ENCODE measurements around the gene OR5A1. TPM values are rescaled to one million over a fixed set of nuclear protein-coding genes. Genes with fewer than 3 reads are reported as not detected.

OR5A1 gene
- polyA plus RNA-seq, 1 experiment = not detected

DNA sequence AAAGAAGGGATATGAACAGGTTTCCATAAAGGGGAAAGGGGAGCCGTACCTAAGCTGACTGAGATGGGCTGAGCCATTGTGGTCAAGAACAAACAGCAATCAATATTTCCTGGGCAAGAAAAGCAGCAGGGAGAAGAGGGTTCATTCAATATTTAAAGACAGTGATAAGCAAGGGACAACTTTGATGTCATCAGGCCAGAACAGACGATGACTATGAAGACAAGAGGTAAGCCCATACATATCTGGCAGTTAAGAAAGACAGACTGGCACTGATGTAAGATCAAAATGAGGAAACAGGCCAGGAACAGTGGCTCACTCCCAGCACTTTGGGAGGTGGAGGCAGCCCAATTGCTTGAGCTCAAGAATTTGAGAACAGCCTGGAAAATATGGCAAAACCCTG lies 12.4 kb upstream of the OR5A1 start:
- DNase-seq (ENCODE audit: low read depth, low spot score) = no peak
- no peak overlapping the region for H3K27ac ChIP-seq (ENCODE audit: low read depth, low read length)
- ChIA-PET POLR2A (no interaction called here), CTCF (no interaction called here)
- H3K27me3 ChIP-seq (ENCODE audit: control insufficient read depth, insufficient read depth, low read length) = no peaks in the 10 kb centered on the region
- H3K4me3 ChIP-seq (ENCODE audit: low read depth, low read length) = no peak overlapping the region
- TF ChIP-seq, protein P1, sequence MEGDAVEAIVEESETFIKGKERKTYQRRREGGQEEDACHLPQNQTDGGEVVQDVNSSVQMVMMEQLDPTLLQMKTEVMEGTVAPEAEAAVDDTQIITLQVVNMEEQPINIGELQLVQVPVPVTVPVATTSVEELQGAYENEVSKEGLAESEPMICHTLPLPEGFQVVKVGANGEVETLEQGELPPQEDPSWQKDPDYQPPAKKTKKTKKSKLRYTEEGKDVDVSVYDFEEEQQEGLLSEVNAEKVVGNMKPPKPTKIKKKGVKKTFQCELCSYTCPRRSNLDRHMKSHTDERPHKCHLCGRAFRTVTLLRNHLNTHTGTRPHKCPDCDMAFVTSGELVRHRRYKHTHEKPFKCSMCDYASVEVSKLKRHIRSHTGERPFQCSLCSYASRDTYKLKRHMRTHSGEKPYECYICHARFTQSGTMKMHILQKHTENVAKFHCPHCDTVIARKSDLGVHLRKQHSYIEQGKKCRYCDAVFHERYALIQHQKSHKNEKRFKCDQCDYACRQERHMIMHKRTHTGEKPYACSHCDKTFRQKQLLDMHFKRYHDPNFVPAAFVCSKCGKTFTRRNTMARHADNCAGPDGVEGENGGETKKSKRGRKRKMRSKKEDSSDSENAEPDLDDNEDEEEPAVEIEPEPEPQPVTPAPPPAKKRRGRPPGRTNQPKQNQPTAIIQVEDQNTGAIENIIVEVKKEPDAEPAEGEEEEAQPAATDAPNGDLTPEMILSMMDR (IDR thresholded peaks at IDR 0.05; ENCODE audit: low read depth, low read length) = no peak
- no peaks in the 10 kb centered on the region for H3K9me3 ChIP-seq (ENCODE audit: control insufficient read depth, insufficient read depth, low read length)

DNA sequence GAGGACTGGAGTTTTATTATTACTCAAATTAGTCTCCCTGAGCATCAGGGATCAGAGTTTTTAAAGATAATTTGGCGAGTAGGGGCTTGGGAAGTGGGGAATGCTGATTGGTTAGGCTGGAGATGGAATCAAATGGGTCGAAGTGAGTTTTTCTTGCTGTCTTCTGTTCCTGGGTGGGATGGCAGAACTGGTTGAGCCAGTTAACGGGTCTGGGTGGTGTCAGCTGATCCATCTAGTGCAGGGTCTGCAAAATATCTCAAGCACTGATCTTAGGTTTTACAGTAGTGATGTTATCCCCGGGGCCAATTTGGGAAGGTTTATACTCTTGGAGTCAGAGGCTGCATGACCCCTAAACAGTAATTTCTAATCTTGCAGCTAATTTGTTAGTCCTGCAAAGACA lies 11.1 kb upstream of the OR5A1 start:
- ChIA-PET CTCF (interaction anchor here (1.3 kb wide), 1 partner anchor 254 kb away, joined by 4 read pairs; the partner anchor contains the start of gene DTX4), POLR2A (no interaction called here)
- TF ChIP-seq, protein P1 (IDR thresholded peaks at IDR 0.05; ENCODE audit: low read depth, low read length) = no peak
- Histone ChIP-seq H3K9me3 (ENCODE audit: control insufficient read depth, insufficient read depth, low read length) (no peaks in the 10 kb centered on the region), H3K4me3 (ENCODE audit: low read depth, low read length) (no peak overlapping the region), H3K27me3 (ENCODE audit: control insufficient read depth, insufficient read depth, low read length) (no peaks in the 10 kb centered on the region), H3K27ac (ENCODE audit: low read depth, low read length) (no peak overlapping the region)
- DNase-seq (ENCODE audit: low read depth, low spot score) = no peak

DNA sequence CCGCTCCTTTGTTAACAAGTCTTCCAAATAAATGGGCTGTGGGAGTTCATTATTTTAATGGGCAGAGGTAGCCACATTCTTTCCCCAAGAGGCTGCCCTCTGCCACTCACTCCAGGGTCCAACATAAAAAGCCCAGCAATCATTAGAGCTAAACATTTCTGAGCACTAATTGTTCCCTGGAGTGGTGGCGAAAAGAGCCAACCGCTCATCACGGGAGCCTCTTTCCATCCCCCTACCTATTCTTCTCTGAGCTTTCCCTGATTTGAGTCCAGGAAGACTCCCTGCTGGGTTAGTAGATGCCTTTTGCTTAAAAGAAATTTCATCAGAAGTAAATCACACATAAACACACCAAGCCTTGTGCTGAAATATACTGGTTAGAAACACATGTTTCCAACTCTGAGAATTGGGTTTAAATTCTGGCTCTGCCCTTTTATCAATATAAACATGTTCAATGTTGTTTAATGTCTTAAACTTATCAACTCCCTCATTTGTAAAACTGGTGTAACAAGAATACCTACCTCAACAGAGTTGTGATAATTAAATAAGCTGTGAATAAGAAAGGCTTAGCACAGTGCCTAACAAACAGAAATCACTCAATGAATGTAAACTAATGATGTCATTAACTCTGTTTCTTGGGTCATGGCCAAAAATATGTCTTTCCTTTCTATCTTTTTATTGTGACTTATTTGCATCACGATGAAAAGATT lies 9.8 kb upstream of the OR5A1 start, which contains the start of gene OR5A2:
OR5A2 (minus strand) TSS at position 53 of the 707 bp plus-strand sequence. CDS start 3,460 bp downstream, outside the sequence.
- POLR2A ChIA-PET = no interaction called here
- DNase-seq (ENCODE audit: low read depth, low spot score) = no peak
- TF ChIP-seq, protein P1 (IDR thresholded peaks at IDR 0.05; ENCODE audit: low read depth, low read length) = no peak
- Histone ChIP-seq H3K4me3 (ENCODE audit: low read depth, low read length) (no peak within 1 kb of the TSS), H3K9me3 (ENCODE audit: control insufficient read depth, insufficient read depth, low read length) (no peaks in the 10 kb centered on the region), H3K27me3 (ENCODE audit: control insufficient read depth, insufficient read depth, low read length) (no peaks in the 10 kb centered on the region), H3K27ac (ENCODE audit: low read depth, low read length) (no peak within 1 kb of the TSS)
- CTCF ChIA-PET = interaction anchor here (0.6 to 0.7 kb wide), 2 partner anchors 255 to 576 kb away, joined by 3 read pairs; partner anchors contain the start of gene DTX4

DNA sequence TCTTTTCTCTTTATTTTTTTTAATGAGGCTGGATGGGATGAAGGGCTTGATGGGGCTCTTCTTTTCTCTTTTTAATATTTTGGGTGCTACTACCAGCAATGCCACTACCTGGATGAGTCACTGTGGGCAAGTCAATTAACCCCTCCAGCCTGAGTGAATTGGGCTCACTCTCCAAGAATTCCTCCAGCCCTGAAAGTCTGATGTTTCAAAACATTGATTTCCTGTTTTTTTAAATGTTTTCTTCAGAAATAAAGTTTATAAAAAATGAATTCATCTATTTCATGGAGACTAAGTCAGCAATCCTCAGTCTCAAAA lies 9.2 kb upstream of the OR5A1 start:
- no peak overlapping the region for H3K27ac ChIP-seq (ENCODE audit: low read depth, low read length)
- ChIA-PET POLR2A (no interaction called here), CTCF (interaction anchor here (0.6 to 0.7 kb wide), 2 partner anchors 255 to 577 kb away, joined by 3 read pairs; partner anchors contain the start of gene DTX4)
- H3K4me3 ChIP-seq (ENCODE audit: low read depth, low read length) = no peak overlapping the region
- no peaks in the 10 kb centered on the region for H3K9me3 ChIP-seq (ENCODE audit: control insufficient read depth, insufficient read depth, low read length)
- H3K27me3 ChIP-seq (ENCODE audit: control insufficient read depth, insufficient read depth, low read length) = no peaks in the 10 kb centered on the region
- TF ChIP-seq, protein P1 (IDR thresholded peaks at IDR 0.05; ENCODE audit: low read depth, low read length) = no peak
- no peak for DNase-seq (ENCODE audit: low read depth, low spot score)

DNA sequence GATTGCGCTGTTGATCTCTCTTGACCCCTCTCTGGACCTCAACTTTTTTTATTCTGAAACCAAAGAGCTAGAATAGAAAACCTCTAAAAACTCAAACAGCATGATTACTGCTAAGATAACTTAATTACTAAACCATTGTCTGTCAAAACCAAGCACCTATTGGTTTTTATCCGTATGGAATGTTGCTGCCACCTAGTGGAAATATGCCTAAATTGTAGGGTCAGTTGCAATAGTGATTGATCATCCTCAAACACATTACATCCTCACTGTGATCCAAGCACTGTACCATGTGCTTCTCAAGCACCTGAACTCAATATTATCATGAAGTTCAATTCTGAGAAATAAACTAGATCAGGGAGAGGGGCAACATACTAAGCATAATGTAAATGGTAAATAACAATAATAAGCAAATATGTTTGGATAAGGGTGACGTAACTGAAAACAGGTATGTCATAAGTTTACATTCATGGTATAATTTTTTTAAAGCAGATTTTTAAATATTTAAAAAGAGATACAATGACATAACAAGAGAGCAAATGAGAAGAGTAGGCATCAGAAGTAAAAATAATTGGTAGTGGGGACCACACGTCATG lies 6.2 kb upstream of the OR5A1 start:
- POLR2A ChIA-PET = no interaction called here
- H3K4me3 ChIP-seq (ENCODE audit: low read depth, low read length) = no peak overlapping the region
- no peaks in the 10 kb centered on the region for H3K27me3 ChIP-seq (ENCODE audit: control insufficient read depth, insufficient read depth, low read length)
- no peak overlapping the region for H3K27ac ChIP-seq (ENCODE audit: low read depth, low read length)
- TF ChIP-seq, protein P1 (IDR thresholded peaks at IDR 0.05; ENCODE audit: low read depth, low read length) = peak; percentile 85
- CTCF ChIA-PET = interaction anchor here (0.6 to 3.4 kb wide), 16 partner anchors 9 to 309 kb away, joined by 3 to 33 read pairs (median 6); partner anchors contain the start of gene DTX4
- no peaks in the 10 kb centered on the region for H3K9me3 ChIP-seq (ENCODE audit: control insufficient read depth, insufficient read depth, low read length)
- peak; percentile 18 for DNase-seq (ENCODE audit: low read depth, low spot score)

Measured in AG04450 (cell line).